ENCODE measurements around the gene TMEM208.

The TMEM208 gene

GRCh38 chr16:67237396-67238277, 10.7 kb downstream of the TMEM208 start:
- DNase-seq (ENCODE audit: low spot score), result no peak

- DNase-seq (ENCODE audit: low spot score), result no peak
These were observed 11.3 kb downstream of the TMEM208 start for GRCh38 chr16:67238278-67238575.

- DNase-seq (ENCODE audit: low spot score), result no peak
These were observed 12.0 kb downstream of the TMEM208 start for GRCh38 chr16:67238806-67239470.

GRCh38 chr16:67240506-67240905, 13.6 kb downstream of the TMEM208 start:
- DNase-seq (ENCODE audit: low spot score), result no peak

GRCh38 chr16:67241008-67241900, 14.3 kb downstream of the TMEM208 start:
- no peak for DNase-seq (ENCODE audit: low spot score)

GRCh38 chr16:67242138-67242730, 15.3 kb downstream of the TMEM208 start:
- no peak for DNase-seq (ENCODE audit: low spot score)

- DNase-seq (ENCODE audit: low spot score), result no peak
These were observed 16.6 kb downstream of the TMEM208 start for GRCh38 chr16:67243481-67243880.

- DNase-seq (ENCODE audit: low spot score), result no peak
These were observed 17.7 kb downstream of the TMEM208 start for GRCh38 chr16:67244387-67245185.

GRCh38 chr16:67245186-67245585, 18.3 kb downstream of the TMEM208 start:
- DNase-seq (ENCODE audit: low spot score), result no peak

GRCh38 chr16:67245674-67246080, 18.7 kb downstream of the TMEM208 start:
- no peak for DNase-seq (ENCODE audit: low spot score)

- no peak for DNase-seq (ENCODE audit: low spot score)
These were observed 19.3 kb downstream of the TMEM208 start for GRCh38 chr16:67246081-67246755.

GRCh38 chr16:67246756-67247191, 19.8 kb downstream of the TMEM208 start:
- DNase-seq (ENCODE audit: low spot score), result no peak

GRCh38 chr16:67247192-67248072, 20.5 kb downstream of the TMEM208 start, which contains the start of gene FHOD1:
Gene FHOD1 (minus strand): TSS chr16:67247481. CDS start chr16:67247410, 71 bp downstream.
- peak; percentile 90 for DNase-seq (ENCODE audit: low spot score)

GRCh38 chr16:67248073-67248400, 21.1 kb downstream of the TMEM208 start:
- DNase-seq (ENCODE audit: low spot score), result no peak

- no peak for DNase-seq (ENCODE audit: low spot score)
These were observed 21.7 kb downstream of the TMEM208 start, which contains the start of gene SLC9A5 for GRCh38 chr16:67248401-67249177. Gene SLC9A5 (plus strand): TSS chr16:67248979. CDS start chr16:67249015, 36 bp downstream.

GRCh38 chr16:67249178-67250044, 22.5 kb downstream of the TMEM208 start:
- no peak for DNase-seq (ENCODE audit: low spot score)

GRCh38 chr16:67250045-67250327, 23.1 kb downstream of the TMEM208 start:
- DNase-seq (ENCODE audit: low spot score), result no peak
